Fibroblast of lung (primary cell): Measurements from ENCODE around the gene MRPL37. TPM values are rescaled to one million over a fixed set of nuclear protein-coding genes. Genes with fewer than 3 reads are reported as not detected.

Source experiments
- DNase-seq, 2 donors: peaks; one replicate each; pipeline versions ENCODE4 v3.0.0 to v3.0.0-alpha.2; 2010; ENCODE audit warnings: low read depth in 2 of 2
- H2AFZ ChIP-seq: 2 replicates; pipeline ENCODE4 v1.5.1; 2012; ENCODE audit warnings: low read length, control low read depth, inconsistent platforms
- H3K27ac ChIP-seq: 2 replicates; pipeline ENCODE4 v1.5.1; 2011; ENCODE audit warnings: low read length, control low read depth; ENCODE audit not compliant: insufficient read depth
- H3K27me3 ChIP-seq: 2 replicates; pipeline ENCODE4 v1.5.1; 2011; ENCODE audit warnings: mild to moderate bottlenecking, low read length; ENCODE audit not compliant: control insufficient read depth, insufficient read depth
- H3K36me3 ChIP-seq: 2 replicates; pipeline ENCODE4 v1.5.1; 2011; ENCODE audit warnings: low read length; ENCODE audit not compliant: control insufficient read depth, insufficient read depth
- H3K4me1 ChIP-seq: 2 replicates; pipeline ENCODE4 v1.5.1; 2011; ENCODE audit warnings: low read length; ENCODE audit not compliant: control insufficient read depth, insufficient read depth; ENCODE audit errors: extremely low read depth
- H3K4me2 ChIP-seq: 2 replicates; pipeline ENCODE4 v1.5.1; 2011; ENCODE audit warnings: low read length, control low read depth; ENCODE audit not compliant: insufficient read depth; ENCODE audit errors: extremely low read depth
- H3K4me3 ChIP-seq, 4 experiments: fragments of 200-600 bp in 1 of 4; sonication (generic) in 1 of 4; replicated peaks in 1 of 4; 2 replicates each; pipeline ENCODE4 v1.5.1; 2011 to 2016; ENCODE audit warnings: low read length in 4 of 4, low read depth in 3 of 4, mild to moderate bottlenecking in 3 of 4, control low read depth in 2 of 4, inconsistent platforms in 1 of 4, mixed read lengths in 1 of 4; ENCODE audit not compliant: insufficient read depth in 1 of 4; ENCODE audit errors: control extremely low read depth in 1 of 4
- H3K79me2 ChIP-seq: 2 replicates; pipeline ENCODE4 v1.5.1; 2012; ENCODE audit warnings: mild to moderate bottlenecking, low read length, inconsistent platforms; ENCODE audit not compliant: control insufficient read depth, insufficient read depth
- H3K9ac ChIP-seq: 2 replicates; pipeline ENCODE4 v1.5.1; 2011; ENCODE audit warnings: mild to moderate bottlenecking, low read length, control low read depth; ENCODE audit not compliant: insufficient read depth
- H3K9me3 ChIP-seq: 2 replicates; pipeline ENCODE4 v1.5.1; 2012; ENCODE audit warnings: low read depth, low read length; ENCODE audit not compliant: control insufficient read depth, insufficient read depth
- H4K20me1 ChIP-seq: 2 replicates; pipeline ENCODE4 v1.5.1; 2011; ENCODE audit warnings: low read length; ENCODE audit not compliant: control insufficient read depth, insufficient read depth; ENCODE audit errors: extremely low read depth
- EZH2 ChIP-seq: IDR thresholded peaks from 2 replicates; pipeline ENCODE4 v1.5.1; 2012; ENCODE audit warnings: low read length, control low read depth, mild to moderate bottlenecking; ENCODE audit errors: missing control alignments
- polyA plus RNA-seq, 2 donors: library from polyadenylated mRNA; depleted of rRNA in 1 of 2; stranded (reverse) in 1 of 2; unstranded in 1 of 2; fragments of >200 nt; gene quantifications; 2 replicates each; pipeline ENCODE4 v1.2.1, GENCODE V29; 2011 to 2012; ENCODE audit warnings: missing spikeins in 1 of 2
- total RNA-seq: library from RNA; depleted of rRNA; stranded (reverse); fragments of >200 nt; gene quantifications from 2 replicates; pipeline ENCODE4 v1.2.1, GENCODE V29; 2014
- TF ChIP-seq, protein P1 (sequence below), 2 donors: IDR thresholded peaks in 1 of 2; conservative IDR thresholded peaks in 1 of 2; 1 replicate in 1 of 2; 2 replicates in 1 of 2; pipeline ENCODE4 v1.5.1; 2011 to 2012; ENCODE audit warnings: low read length in 2 of 2, control low read depth in 1 of 2, inconsistent platforms in 1 of 2, low read depth in 1 of 2, mild to moderate bottlenecking in 1 of 2

MRPL37 gene
- total and polyA plus RNA-seq, 2 donors (not counting 1 experiment from before 2014, with no cell fraction given) = 21.7 to 43.6 TPM

DNA sequence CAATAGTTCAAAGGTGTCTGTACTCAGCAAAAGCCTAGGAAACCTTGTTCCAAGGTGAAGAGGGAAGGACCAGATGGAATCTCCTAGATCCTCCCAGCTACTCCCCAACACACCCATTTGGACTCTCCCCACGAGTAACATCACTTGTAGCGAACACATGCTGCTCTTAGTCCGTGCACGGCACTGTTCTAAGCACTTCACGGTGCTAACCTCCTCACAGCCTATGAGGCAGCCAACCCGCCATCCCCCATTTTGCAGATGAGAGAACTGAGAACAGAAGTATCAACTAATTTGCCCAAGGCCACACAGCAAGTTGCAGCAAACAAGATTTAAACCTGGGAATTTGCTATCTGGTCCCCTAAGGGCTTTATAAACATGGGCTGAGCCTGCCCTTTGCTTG, 24.3 kb downstream of the MRPL37 start:
- H3K9ac ChIP-seq = no peak overlapping the region
- no peaks in the 10 kb centered on the region for H4K20me1 ChIP-seq
- no peaks in the 10 kb centered on the region for H3K27me3 ChIP-seq
- no peaks in the 10 kb centered on the region for H3K36me3 ChIP-seq
- no peak overlapping the region for H3K4me2 ChIP-seq
- H3K9me3 ChIP-seq = no peaks in the 10 kb centered on the region
- DNase-seq = no peak
- H3K79me2 ChIP-seq = no peaks in the 10 kb centered on the region
- TF ChIP-seq, protein P1, sequence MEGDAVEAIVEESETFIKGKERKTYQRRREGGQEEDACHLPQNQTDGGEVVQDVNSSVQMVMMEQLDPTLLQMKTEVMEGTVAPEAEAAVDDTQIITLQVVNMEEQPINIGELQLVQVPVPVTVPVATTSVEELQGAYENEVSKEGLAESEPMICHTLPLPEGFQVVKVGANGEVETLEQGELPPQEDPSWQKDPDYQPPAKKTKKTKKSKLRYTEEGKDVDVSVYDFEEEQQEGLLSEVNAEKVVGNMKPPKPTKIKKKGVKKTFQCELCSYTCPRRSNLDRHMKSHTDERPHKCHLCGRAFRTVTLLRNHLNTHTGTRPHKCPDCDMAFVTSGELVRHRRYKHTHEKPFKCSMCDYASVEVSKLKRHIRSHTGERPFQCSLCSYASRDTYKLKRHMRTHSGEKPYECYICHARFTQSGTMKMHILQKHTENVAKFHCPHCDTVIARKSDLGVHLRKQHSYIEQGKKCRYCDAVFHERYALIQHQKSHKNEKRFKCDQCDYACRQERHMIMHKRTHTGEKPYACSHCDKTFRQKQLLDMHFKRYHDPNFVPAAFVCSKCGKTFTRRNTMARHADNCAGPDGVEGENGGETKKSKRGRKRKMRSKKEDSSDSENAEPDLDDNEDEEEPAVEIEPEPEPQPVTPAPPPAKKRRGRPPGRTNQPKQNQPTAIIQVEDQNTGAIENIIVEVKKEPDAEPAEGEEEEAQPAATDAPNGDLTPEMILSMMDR (conservative IDR thresholded peaks at IDR 0.05 in 1 of 2, IDR thresholded peaks at IDR 0.05 in 1 of 2; ENCODE audit: low read depth in 1 of 2, low read length in 2 of 2) = no peak
- no peak overlapping the region for H3K4me3 ChIP-seq
- H3K4me1 ChIP-seq = peaks cover 29% of the 10 kb centered on the region
- no peak overlapping the region for H2AFZ ChIP-seq
- H3K27ac ChIP-seq = no peak overlapping the region

DNA sequence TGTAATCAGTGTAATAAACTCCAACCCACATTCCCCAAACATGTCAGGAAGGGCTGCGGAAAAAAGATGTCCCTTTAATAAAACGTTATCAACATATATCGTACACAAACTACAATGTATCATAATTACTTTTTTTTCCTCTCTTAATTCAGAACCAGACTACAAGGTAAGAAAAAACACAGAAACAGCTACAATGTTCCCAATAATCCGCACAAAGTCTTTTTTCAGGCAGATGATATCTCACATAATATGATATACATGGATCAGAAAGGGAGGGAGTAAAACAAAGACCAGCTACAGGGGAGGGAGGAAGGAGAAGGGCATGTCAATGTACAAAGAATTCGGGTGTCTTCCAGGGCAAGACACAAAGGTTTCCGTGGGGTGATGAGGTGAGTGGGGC, 25.4 kb downstream of the MRPL37 start:
- no peak overlapping the region for H3K4me2 ChIP-seq
- H3K27ac ChIP-seq = no peak overlapping the region
- no peak overlapping the region for H3K9ac ChIP-seq
- H3K36me3 ChIP-seq = no peaks in the 10 kb centered on the region
- no peaks in the 10 kb centered on the region for H3K9me3 ChIP-seq
- H3K4me1 ChIP-seq = peaks cover 23% of the 10 kb centered on the region
- TF ChIP-seq, protein P1 (conservative IDR thresholded peaks at IDR 0.05 in 1 of 2, IDR thresholded peaks at IDR 0.05 in 1 of 2; ENCODE audit: low read depth in 1 of 2, low read length in 2 of 2) = no peak
- no peak for TF ChIP-seq EZH2
- no peaks in the 10 kb centered on the region for H4K20me1 ChIP-seq
- no peak overlapping the region for H2AFZ ChIP-seq
- H3K4me3 ChIP-seq = no peak overlapping the region
- no peaks in the 10 kb centered on the region for H3K79me2 ChIP-seq
- no peaks in the 10 kb centered on the region for H3K27me3 ChIP-seq
- no peak for DNase-seq

DNA sequence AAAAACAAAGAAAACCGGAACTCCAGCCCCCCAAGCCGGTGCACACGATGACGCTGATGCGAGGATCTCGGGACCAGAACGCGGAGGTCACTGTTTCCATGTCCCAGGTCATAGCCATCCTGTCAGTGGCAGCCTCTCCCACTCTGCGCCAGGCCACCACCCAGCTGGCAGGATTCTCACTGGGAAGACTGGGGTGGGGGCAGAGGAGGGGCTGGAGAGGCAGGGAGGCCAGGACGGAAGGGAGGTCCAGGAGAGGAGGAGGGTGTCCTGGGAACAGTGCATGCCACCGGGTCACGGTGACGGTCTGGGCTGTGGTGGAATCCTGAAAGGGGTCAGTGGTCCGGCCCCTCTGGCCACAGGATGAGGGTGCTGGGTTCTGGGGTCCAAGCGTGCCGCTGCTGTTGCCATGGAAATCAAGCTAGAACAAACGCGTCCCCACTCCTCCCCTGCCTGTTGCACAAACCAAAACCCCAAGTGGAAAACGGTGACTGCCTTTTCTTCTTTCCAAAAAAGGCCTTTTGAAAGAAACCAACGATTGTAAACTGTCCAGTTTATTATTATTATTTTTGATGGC, 26.1 kb downstream of the MRPL37 start:
- H3K9ac ChIP-seq = no peak overlapping the region
- TF ChIP-seq, protein P1 (conservative IDR thresholded peaks at IDR 0.05 in 1 of 2, IDR thresholded peaks at IDR 0.05 in 1 of 2; ENCODE audit: low read depth in 1 of 2, low read length in 2 of 2) = no peak
- no peak for TF ChIP-seq EZH2
- H3K79me2 ChIP-seq = no peaks in the 10 kb centered on the region
- H2AFZ ChIP-seq = no peak overlapping the region
- no peaks in the 10 kb centered on the region for H3K27me3 ChIP-seq
- H4K20me1 ChIP-seq = no peaks in the 10 kb centered on the region
- no peaks in the 10 kb centered on the region for H3K36me3 ChIP-seq
- no peak overlapping the region for H3K4me2 ChIP-seq
- no peak overlapping the region for H3K4me3 ChIP-seq
- no peak overlapping the region for H3K27ac ChIP-seq
- peaks cover 16% of the 10 kb centered on the region for H3K4me1 ChIP-seq
- H3K9me3 ChIP-seq = no peaks in the 10 kb centered on the region
- no peak for DNase-seq
